Gastroesophageal sphincter (tissue), 3 donors: ENCODE results near the gene SHOX.

Source experiments
- CTCF ChIP-seq, 4 experiments: fragments of 200-600 bp in 2 of 4; fragments of 450-650 bp in 2 of 4; sonication (generic) in 1 of 4; IDR thresholded peaks; one replicate each; pipeline ENCODE4 v1.5.1; 2017 to 2019; ENCODE audit warnings: antibody characterized with exemption in 4 of 4, mild to moderate bottlenecking in 2 of 4, moderate library complexity in 2 of 4
- EP300 ChIP-seq: sonication (generic); formaldehyde crosslinking; IDR thresholded peaks from one replicate; pipeline ENCODE4 v1.6.1; 2017; ENCODE audit warnings: antibody characterized with exemption, mild to moderate bottlenecking
- POLR2A ChIP-seq, 2 donors: fragments of 450-650 bp; IDR thresholded peaks; one replicate each; pipeline ENCODE4 v1.6.1; 2017; ENCODE audit warnings: antibody characterized with exemption in 2 of 2, mild to moderate bottlenecking in 2 of 2, moderate library complexity in 1 of 2

- TF ChIP-seq CTCF (IDR thresholded peaks at IDR 0.05) (no peak), POLR2A (IDR thresholded peaks at IDR 0.05) (no peak), EP300 (no peak)
These were observed 72.9 kb downstream of the SHOX start for GRCh38 chrX:703466-703865.
